ENCODE data around the gene INPP1. TPM values are rescaled to one million over a fixed set of nuclear protein-coding genes. Genes with fewer than 3 reads are reported as not detected.

INPP1 gene
- total and polyA plus RNA-seq, 2 of the 8 experiments (the other 6 are each of a cell fraction or from before 2014, with no cell fraction given) = 0.88 to 3.0 TPM

DNA sequence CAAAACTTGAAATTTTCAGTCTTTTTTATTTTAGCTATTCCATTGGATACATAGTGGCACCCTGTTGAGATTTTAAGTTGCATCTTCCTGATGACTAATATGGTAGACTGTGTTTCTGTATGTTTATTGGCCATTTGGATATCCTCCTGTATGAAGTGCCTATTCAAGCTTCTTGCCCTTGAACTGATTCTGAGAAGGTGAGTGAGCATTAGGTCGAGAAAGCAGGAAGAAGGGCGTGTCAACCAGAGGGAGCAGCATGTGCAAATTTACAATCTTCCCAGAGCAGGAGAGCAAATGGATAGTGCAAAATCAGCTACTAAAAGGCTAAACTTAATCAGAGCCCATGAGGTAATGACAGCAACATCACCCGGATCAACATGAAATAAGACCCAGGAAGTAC lies 8.6 kb downstream of the INPP1 start (continued):
- TF ChIP-seq, protein P1, sequence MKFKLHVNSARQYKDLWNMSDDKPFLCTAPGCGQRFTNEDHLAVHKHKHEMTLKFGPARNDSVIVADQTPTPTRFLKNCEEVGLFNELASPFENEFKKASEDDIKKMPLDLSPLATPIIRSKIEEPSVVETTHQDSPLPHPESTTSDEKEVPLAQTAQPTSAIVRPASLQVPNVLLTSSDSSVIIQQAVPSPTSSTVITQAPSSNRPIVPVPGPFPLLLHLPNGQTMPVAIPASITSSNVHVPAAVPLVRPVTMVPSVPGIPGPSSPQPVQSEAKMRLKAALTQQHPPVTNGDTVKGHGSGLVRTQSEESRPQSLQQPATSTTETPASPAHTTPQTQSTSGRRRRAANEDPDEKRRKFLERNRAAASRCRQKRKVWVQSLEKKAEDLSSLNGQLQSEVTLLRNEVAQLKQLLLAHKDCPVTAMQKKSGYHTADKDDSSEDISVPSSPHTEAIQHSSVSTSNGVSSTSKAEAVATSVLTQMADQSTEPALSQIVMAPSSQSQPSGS (IDR thresholded peaks at IDR 0.05; ENCODE audit: low read length) = no peak
- TF ChIP-seq BACH1 (IDR thresholded peaks at IDR 0.05; ENCODE audit: low read length) = no peak
- TF ChIP-seq KDM4A (IDR thresholded peaks at IDR 0.05; ENCODE audit: low read depth, low read length, severe bottlenecking) = no peak
- TF ChIP-seq TBP (IDR thresholded peaks at IDR 0.05; ENCODE audit: low read depth, low read length) = no peak
- TF ChIP-seq POLR2A (IDR thresholded peaks at IDR 0.05; ENCODE audit: control extremely low read depth in 1 of 2, low read depth in 2 of 2, low read length in 2 of 2) = no peak
- no peak for TF ChIP-seq YY1 (IDR thresholded peaks at IDR 0.05; ENCODE audit: low read depth, low read length)
- TF ChIP-seq RNF2 (IDR thresholded peaks at IDR 0.05; ENCODE audit: borderline replicate concordance, low read depth, low read length, missing control alignments, poor library complexity, severe bottlenecking) = no peak

All from H1 (cell line).